SU-DHL-6 (cell line): ENCODE results near the gene TICAM1.

Source experiments
- H2AFZ ChIP-seq: fragments of 200-600 bp; sonication (generic); 2 replicates; pipeline ENCODE4 v1.6.1; 2014; ENCODE audit warnings: low read depth, mild to moderate bottlenecking, moderate library complexity, mixed read lengths, antibody characterized with exemption, low read length; ENCODE audit not compliant: severe bottlenecking
- H3F3A ChIP-seq: fragments of 200-600 bp; shearing (Covaris generic); 2 replicates; pipeline ENCODE4 v1.6.0; 2016; ENCODE audit warnings: antibody characterized with exemption, mild to moderate bottlenecking; ENCODE audit not compliant: insufficient read depth
- H3K27ac ChIP-seq: fragments of 200-600 bp; sonication (generic); 2 replicates; pipeline ENCODE4 v1.5.1; 2016; ENCODE audit warnings: low read depth, mild to moderate bottlenecking, low read length, moderate library complexity, mixed read lengths
- H3K27me3 ChIP-seq: fragments of 200-600 bp; sonication (generic), shearing (Covaris generic); 2 replicates; pipeline ENCODE4 v1.6.0; 2014; ENCODE audit warnings: mild to moderate bottlenecking, low read length
- H3K36me3 ChIP-seq: fragments of 200-600 bp; sonication (generic); 2 replicates; pipeline ENCODE4 v1.6.1; 2014; ENCODE audit warnings: mild to moderate bottlenecking, low read length, mixed read lengths
- H3K4me2 ChIP-seq: fragments of 300-600, 200-600 bp; shearing (Covaris generic), sonication (generic); 2 replicates; pipeline ENCODE4 v1.6.0; 2014; ENCODE audit warnings: low read length, low read depth, mild to moderate bottlenecking; ENCODE audit not compliant: poor library complexity, severe bottlenecking
- H3K4me3 ChIP-seq: fragments of 200-600 bp; sonication (generic); 2 replicates; pipeline ENCODE4 v1.5.1; 2014; ENCODE audit warnings: antibody characterized with exemption, low read length, mild to moderate bottlenecking, mixed read lengths; ENCODE audit not compliant: insufficient read depth, poor library complexity, severe bottlenecking
- H3K79me2 ChIP-seq: fragments of 200-600 bp; sonication (generic); 2 replicates; pipeline ENCODE4 v1.6.1; 2014; ENCODE audit warnings: mild to moderate bottlenecking, low read length, moderate library complexity; ENCODE audit not compliant: insufficient read depth
- H3K9ac ChIP-seq: fragments of 200-600 bp; sonication (generic); 2 replicates; pipeline ENCODE4 v1.7.0; 2014; ENCODE audit warnings: mild to moderate bottlenecking, low read length
- H3K9me2 ChIP-seq: fragments of 200-600 bp; sonication (generic); replicated peaks from 2 replicates; pipeline ENCODE4 v1.6.1; 2014; ENCODE audit warnings: low read length; ENCODE audit not compliant: insufficient read depth
- H3K9me3 ChIP-seq: fragments of 200-600 bp; sonication (generic); 2 replicates; pipeline ENCODE4 v1.6.1; 2014; ENCODE audit warnings: low read length, mixed read lengths; ENCODE audit not compliant: insufficient read depth
- H4K20me1 ChIP-seq: fragments of 200-600 bp; sonication (generic); 2 replicates; pipeline ENCODE4 v1.6.1; 2014; ENCODE audit warnings: low read depth, mild to moderate bottlenecking, antibody characterized with exemption, low read length, moderate library complexity, mixed read lengths
- CTCF ChIP-seq: fragments of 200-600 bp; sonication (generic); IDR thresholded peaks from one replicate; pipeline ENCODE4 v1.5.1; 2017; ENCODE audit warnings: antibody characterized with exemption, mild to moderate bottlenecking, low read length, moderate library complexity; ENCODE audit not compliant: insufficient read depth, poor library complexity, severe bottlenecking
- EZH2phosphoT487 ChIP-seq: fragments of 200-600 bp; sonication (generic), shearing (Covaris generic); conservative IDR thresholded peaks from 2 replicates; pipeline ENCODE4 v1.6.1; 2018; ENCODE audit warnings: mild to moderate bottlenecking, antibody characterized with exemption, low read length, moderate library complexity, mixed read lengths

The TICAM1 gene

GRCh38 chr19:4803736-4804695, 27.5 kb downstream of the TICAM1 start:
- Histone ChIP-seq H3F3A (peaks cover 7% of the 10 kb centered on the region; the same call in 1 of the 2 replicates), H4K20me1 (no peaks in the 10 kb centered on the region), H3K9ac (no peak overlapping the region), H3K9me3 (no peaks in the 10 kb centered on the region), H3K4me3 (no peak overlapping the region), H3K36me3 (no peaks in the 10 kb centered on the region), H2AFZ (peak overlapping the region; percentile 51), H3K4me2 (no peak overlapping the region), H3K27me3 (no peaks in the 10 kb centered on the region), H3K27ac (no peak overlapping the region), H3K79me2 (no peaks in the 10 kb centered on the region), H3K9me2 (no peaks in the 10 kb centered on the region)
- TF ChIP-seq CTCF, result peak; percentile 90
- no peak for TF ChIP-seq EZH2phosphoT487

- no peaks in the 10 kb centered on the region for H3K9me3 ChIP-seq
- no peaks in the 10 kb centered on the region for H3K36me3 ChIP-seq
- no peak overlapping the region for H3K4me2 ChIP-seq
- H4K20me1 ChIP-seq, result no peaks in the 10 kb centered on the region
- TF ChIP-seq EZH2phosphoT487 (no peak), CTCF (no peak)
- H3K27me3 ChIP-seq, result no peaks in the 10 kb centered on the region
- no peaks in the 10 kb centered on the region for H3K9me2 ChIP-seq
- no peak overlapping the region for H2AFZ ChIP-seq
- no peak overlapping the region for H3K9ac ChIP-seq
- H3K79me2 ChIP-seq, result no peaks in the 10 kb centered on the region
- peaks cover 4% of the 10 kb centered on the region; the same call in 1 of the 2 replicates for H3F3A ChIP-seq
- H3K4me3 ChIP-seq, result no peak overlapping the region
- no peak overlapping the region for H3K27ac ChIP-seq
Observed at GRCh38 chr19:4802711-4803110, 28.8 kb downstream of the TICAM1 start.

- no peak for TF ChIP-seq CTCF
- TF ChIP-seq EZH2phosphoT487, result no peak
- H3K9me2 ChIP-seq, result no peaks in the 10 kb centered on the region
- H3K9ac ChIP-seq, result no peak overlapping the region
- H3K27me3 ChIP-seq, result no peaks in the 10 kb centered on the region
- H3K36me3 ChIP-seq, result no peaks in the 10 kb centered on the region
- H3F3A ChIP-seq, result no peaks in the 10 kb centered on the region
- H3K79me2 ChIP-seq, result 0 out of 2 replicates have a peak, but pooled peaks cover 6% of the 10 kb centered on the region
- no peaks in the 10 kb centered on the region for H4K20me1 ChIP-seq
- H3K27ac ChIP-seq, result no peak overlapping the region
- no peak overlapping the region for H3K4me2 ChIP-seq
- H2AFZ ChIP-seq, result no peak overlapping the region
- H3K9me3 ChIP-seq, result no peaks in the 10 kb centered on the region
- H3K4me3 ChIP-seq, result no peak overlapping the region
Observed at GRCh38 chr19:4801085-4801619, 30.4 kb downstream of the TICAM1 start.
